ENCODE data around the gene C2orf74. TPM values are rescaled to one million over a fixed set of nuclear protein-coding genes. Genes with fewer than 3 reads are reported as not detected.
A peak's percentile ranks its signal among the peaks of the same experiment; 100 is the strongest.

The C2orf74 gene
- polyA plus RNA-seq, 1 experiment = 6.5 TPM

DNA sequence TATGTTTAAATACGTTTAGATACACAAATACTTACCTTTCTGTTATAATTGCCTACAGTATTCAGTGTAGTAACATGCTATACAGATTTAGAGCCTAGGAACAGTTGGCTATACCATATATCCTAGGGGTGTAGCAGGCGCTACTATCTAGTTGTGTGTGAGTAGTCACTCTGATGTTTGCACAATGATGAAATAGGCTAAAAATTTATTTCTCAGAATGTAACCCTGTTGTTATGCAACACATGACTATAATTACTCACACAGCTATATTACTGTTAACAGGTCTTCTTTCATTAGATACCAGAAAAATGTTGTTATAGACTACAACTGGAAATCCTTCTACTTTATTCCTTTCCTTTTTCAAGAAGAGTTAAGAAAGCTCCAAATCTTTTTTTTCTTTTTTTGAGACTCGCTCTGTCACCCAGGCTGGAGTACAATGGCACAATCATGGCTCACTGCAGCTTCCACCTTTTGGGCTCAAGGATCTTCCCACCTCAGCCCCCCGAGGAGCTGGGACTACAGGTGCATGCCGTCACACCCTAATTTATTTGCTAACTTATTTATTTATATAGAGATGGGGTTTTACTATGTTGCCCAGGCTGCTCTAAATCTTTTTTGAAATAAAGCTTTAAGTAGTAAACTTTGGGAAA lies 48.5 kb downstream of the C2orf74 start:
- DNase-seq (ENCODE audit: low read depth) = peak; percentile 64
- ChIA-PET CTCF (interaction anchor here (0.6 to 1.2 kb wide), 4 partner anchors 11 to 73 kb away, joined by 3 read pairs; no protein-coding TSS in a partner anchor), POLR2A (no interaction called here)
- peaks cover 6% of the 10 kb centered on the region for H3K36me3 ChIP-seq (ENCODE audit: control insufficient read depth, insufficient read depth, low read length)
- H3K4me3 ChIP-seq (ENCODE audit: low read depth, low read length) = no peak overlapping the region
- H3K27me3 ChIP-seq (ENCODE audit: control insufficient read depth, insufficient read depth, low read length) = no peaks in the 10 kb centered on the region
- TF ChIP-seq, protein P1, sequence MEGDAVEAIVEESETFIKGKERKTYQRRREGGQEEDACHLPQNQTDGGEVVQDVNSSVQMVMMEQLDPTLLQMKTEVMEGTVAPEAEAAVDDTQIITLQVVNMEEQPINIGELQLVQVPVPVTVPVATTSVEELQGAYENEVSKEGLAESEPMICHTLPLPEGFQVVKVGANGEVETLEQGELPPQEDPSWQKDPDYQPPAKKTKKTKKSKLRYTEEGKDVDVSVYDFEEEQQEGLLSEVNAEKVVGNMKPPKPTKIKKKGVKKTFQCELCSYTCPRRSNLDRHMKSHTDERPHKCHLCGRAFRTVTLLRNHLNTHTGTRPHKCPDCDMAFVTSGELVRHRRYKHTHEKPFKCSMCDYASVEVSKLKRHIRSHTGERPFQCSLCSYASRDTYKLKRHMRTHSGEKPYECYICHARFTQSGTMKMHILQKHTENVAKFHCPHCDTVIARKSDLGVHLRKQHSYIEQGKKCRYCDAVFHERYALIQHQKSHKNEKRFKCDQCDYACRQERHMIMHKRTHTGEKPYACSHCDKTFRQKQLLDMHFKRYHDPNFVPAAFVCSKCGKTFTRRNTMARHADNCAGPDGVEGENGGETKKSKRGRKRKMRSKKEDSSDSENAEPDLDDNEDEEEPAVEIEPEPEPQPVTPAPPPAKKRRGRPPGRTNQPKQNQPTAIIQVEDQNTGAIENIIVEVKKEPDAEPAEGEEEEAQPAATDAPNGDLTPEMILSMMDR (IDR thresholded peaks at IDR 0.05; ENCODE audit: insufficient read depth, low read depth, low read length) = no peak

DNA sequence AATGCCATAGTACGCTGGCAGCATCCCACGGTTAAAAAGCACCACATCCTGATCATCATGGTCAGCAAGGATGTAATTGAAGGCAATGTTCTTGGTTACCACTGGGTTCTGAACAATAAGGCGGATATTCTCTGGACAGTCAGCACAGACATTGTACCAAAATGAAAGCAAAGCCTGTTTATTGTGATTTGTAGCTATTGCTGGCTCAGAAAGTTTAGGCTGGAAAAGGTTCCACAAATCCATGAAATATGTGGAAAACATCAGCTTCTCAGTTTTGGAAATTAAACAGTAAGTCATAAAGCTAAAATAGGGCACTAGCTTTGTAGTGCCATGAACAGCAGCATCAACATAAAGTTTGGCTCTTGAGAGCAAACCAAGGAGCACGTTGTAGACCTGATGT lies 52.2 kb downstream of the C2orf74 start:
- Histone ChIP-seq H3K4me3 (ENCODE audit: low read depth, low read length) (no peak overlapping the region), H3K27me3 (ENCODE audit: control insufficient read depth, insufficient read depth, low read length) (no peaks in the 10 kb centered on the region), H3K36me3 (ENCODE audit: control insufficient read depth, insufficient read depth, low read length) (peaks cover 3% of the 10 kb centered on the region)
- TF ChIP-seq, protein P1 (IDR thresholded peaks at IDR 0.05; ENCODE audit: insufficient read depth, low read depth, low read length) = no peak
- no peak for DNase-seq (ENCODE audit: low read depth)
- ChIA-PET CTCF (interaction anchor here (1.7 kb wide), 1 partner anchor 13 kb away, joined by 3 read pairs; no protein-coding TSS in a partner anchor), POLR2A (no interaction called here)

Other genes starting within 250 kb of the C2orf74 start
- 11.7 and 25.1 TPM in 2 replicates for gene PEX13, start 144.5 kb upstream of the C2orf74 start, polyA plus RNA-seq (2011; rRNA removed)
- 4.1 and 8.0 TPM in 2 replicates for gene PUS10, start 143.9 kb upstream of the C2orf74 start, polyA plus RNA-seq (2011; rRNA removed)
- 2.8 and 4.7 TPM in 2 replicates for gene SANBR, start 96.3 kb upstream of the C2orf74 start, polyA plus RNA-seq (2011; rRNA removed)